Stimulated activated CD4-positive, alpha-beta T cell treated with anti-CD3 and anti-CD28 coated beads, TNF-alpha, amount 100 ng/mL, for 1 hour (primary cell): ENCODE results near the gene SLC22A9.

Source experiments
- DNase-seq, 3 donors: peaks; one replicate each; pipeline ENCODE4 v3.0.0-alpha.2; 2020; ENCODE audit warnings: low read depth in 3 of 3, low spot score in 1 of 3

Gene SLC22A9

DNA sequence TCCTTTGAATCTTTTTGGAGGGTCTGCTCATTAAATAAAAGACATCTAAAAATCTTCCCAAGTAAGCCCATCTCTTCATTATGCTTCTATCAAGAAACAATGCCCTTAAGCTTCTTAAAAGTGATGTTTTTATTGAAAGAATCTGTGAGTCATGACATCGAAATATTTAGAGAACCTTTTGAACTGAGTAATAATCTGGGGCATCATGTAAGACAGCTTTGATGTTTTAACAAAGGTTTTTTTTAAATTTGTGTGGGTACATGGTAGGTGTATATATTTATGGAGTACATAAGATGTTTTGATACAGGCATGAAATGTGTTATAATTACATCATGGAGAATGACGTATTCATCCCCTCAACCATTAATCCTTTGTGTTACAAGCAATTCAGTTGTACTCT is 74.6 kb downstream of the SLC22A9 start:
- no peak for DNase-seq

DNA sequence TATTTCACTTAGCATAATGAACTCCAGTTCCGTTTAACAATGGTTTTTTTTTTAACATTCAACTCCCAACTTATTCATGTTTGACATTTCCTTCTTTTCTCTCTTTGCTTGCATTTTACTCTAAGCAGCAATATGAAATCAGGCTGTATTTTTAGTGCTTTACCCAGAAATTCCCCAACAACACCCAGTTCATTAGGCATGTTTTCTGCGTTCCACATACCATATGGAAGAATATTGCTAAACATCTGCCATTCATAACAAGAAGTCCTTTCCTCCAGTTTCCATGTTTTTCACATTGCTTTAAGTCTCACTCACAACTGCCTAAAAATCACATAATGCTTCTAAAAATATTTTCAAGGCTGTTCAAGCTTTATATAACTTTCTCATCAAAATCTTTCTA is 75.5 kb downstream of the SLC22A9 start:
- no peak for DNase-seq

DNA sequence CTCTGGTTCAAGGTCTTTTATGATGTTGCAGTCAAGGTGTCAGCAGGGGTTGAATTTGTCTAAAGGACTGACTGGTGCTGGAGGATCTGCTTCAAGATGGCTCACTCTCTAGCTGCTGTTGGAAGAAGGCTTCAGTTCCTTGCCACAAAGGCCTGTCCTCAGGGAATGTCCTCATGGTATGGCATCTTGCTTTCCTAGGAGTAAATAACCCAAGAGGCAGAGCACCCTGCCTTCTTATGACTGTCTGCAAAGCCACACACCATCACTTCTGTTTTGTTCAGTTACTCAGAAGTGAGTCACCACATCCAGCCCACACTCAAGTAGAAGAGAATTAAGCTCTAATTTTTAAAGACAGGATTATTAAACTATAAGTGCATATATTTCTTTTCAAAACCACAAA is 76.1 kb downstream of the SLC22A9 start:
- no peak for DNase-seq

DNA sequence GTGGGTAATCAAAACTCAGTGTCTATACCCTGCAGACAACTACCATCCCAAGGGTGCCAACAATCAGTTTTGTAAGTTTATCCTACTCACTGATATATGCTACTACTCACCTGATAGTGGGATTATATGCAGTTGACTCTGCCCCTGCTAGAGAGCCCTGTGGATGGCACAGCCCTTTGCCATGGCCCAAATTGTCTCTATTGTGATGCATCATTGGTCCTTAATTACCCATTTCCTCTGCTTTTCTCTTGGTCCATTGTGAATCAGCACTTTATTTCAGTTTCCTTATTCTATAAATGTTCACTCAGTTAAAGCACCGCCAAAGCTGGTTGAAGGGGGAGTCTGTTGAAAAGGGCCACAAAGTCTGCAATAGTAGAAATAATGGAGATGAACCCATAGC is 79.1 kb downstream of the SLC22A9 start:
- no peak for DNase-seq

DNA sequence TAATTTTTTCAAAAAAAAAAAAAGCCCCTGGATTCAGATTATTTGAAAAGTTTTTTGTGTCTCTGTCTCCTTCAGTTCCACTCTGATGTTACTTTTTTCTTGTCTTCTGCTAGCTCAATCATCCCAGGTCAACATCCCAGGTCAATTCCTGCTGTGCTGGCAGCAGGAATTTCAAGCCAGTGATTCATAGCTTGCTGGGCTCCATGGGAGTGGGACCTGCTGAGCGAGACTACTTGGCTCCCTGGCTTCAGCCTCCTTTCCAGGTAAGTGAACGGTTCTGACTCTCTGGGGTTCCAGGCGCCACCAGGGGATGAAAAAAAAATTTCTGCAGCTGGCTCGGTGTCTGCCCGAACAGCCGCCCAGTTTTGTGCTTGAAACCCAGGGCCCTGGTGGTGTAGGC is 90.0 kb downstream of the SLC22A9 start:
- no peak for DNase-seq
